K562 (cell line): ENCODE results near the gene IGSF21. TPM values are rescaled to one million over a fixed set of nuclear protein-coding genes. Genes with fewer than 3 reads are reported as not detected.

Source experiments
- ATAC-seq: fragments of 200-7000 bp; cut with Tn5 transposase; 3 replicates; pipeline ENCODE4 v1.9.1; 2020; ENCODE audit warnings: moderate library complexity
- BruUV-seq: library from RNA; stranded (reverse); fragments of 400-500 nt; replicated peaks from 2 replicates; lab custom pipeline; 2021; lab: Mats Ljungman, UMichigan
- CTCF ChIA-PET: fragments of 300-600 bp; formaldehyde crosslinking; extraction: SDS; loops from one replicate; lab custom pipeline; 2021; ENCODE audit warnings: low intra/inter-chr PET ratio; lab: Yijun Ruan, JAX
- POLR2A ChIA-PET: fragments of 300-600, 350-650 bp; sonication (Branson Sonifier 250); formaldehyde crosslinking; extraction: SDS; loops from one replicate; lab custom pipeline; 2021; ENCODE audit warnings: antibody characterized with exemption, inconsistent platforms; lab: Yijun Ruan, JAX
- DNase-seq, 4 experiments: peaks; one replicate each; pipeline versions ENCODE4 v3.0.0 to v3.0.0-alpha.2; 2011 to 2018; ENCODE audit warnings: low spot score in 3 of 4, mixed read lengths in 3 of 4; ENCODE audit errors: extremely low read depth in 1 of 4
- FAIRE-seq: peaks from 2 replicates; lab custom pipeline; 2011; peaks lifted over from hg19 to GRCh38; lab: Jason Lieb, UNC
- H2AFZ ChIP-seq: 2 replicates; pipeline ENCODE4 v1.6.0; 2011; ENCODE audit warnings: low read depth, low read length, control low read depth, inconsistent platforms
- H3K27ac ChIP-seq: fragments of 200-600 bp; 3 replicates; pipeline ENCODE4 v1.8.0; 2011; ENCODE audit warnings: low read depth, mild to moderate bottlenecking, control low read depth, inconsistent platforms, low read length, moderate library complexity, mixed read lengths; ENCODE audit errors: extremely low read depth
- H3K27me3 ChIP-seq, 2 experiments: fragments of 300-600 bp in 1 of 2; 2 replicates in 1 of 2; 3 replicates in 1 of 2; pipeline versions ENCODE4 v1.6.0 to v1.8.0; 2011; ENCODE audit warnings: inconsistent platforms in 2 of 2, low read length in 2 of 2, mild to moderate bottlenecking in 1 of 2, mixed read lengths in 1 of 2, moderate library complexity in 1 of 2; ENCODE audit not compliant: control insufficient read depth in 2 of 2, insufficient read depth in 2 of 2
- H3K36me3 ChIP-seq: fragments of 300-600 bp; 3 replicates; pipeline ENCODE4 v1.8.0; 2011; ENCODE audit warnings: mild to moderate bottlenecking, low read length, inconsistent platforms; ENCODE audit not compliant: control insufficient read depth, insufficient read depth
- H3K4me1 ChIP-seq, 2 experiments: fragments of 200-600 bp in 1 of 2; replicated peaks in 1 of 2; 2 replicates in 1 of 2; 3 replicates in 1 of 2; pipeline versions ENCODE4 v1.5.1 to v1.8.0; 2011; ENCODE audit warnings: inconsistent platforms in 2 of 2, low read length in 2 of 2, mild to moderate bottlenecking in 1 of 2, mixed read lengths in 1 of 2, moderate library complexity in 1 of 2; ENCODE audit not compliant: control insufficient read depth in 2 of 2, insufficient read depth in 2 of 2
- H3K4me2 ChIP-seq: 2 replicates; pipeline ENCODE4 v1.6.1; 2011; ENCODE audit warnings: low read length, control low read depth, inconsistent platforms, mixed read lengths; ENCODE audit not compliant: insufficient read depth
- H3K4me3 ChIP-seq: fragments of 200-600 bp; sonication (generic), shearing (Covaris generic); 2 replicates; pipeline ENCODE4 v1.5.1; 2016; ENCODE audit warnings: control low read depth, inconsistent platforms
- H3K79me2 ChIP-seq: fragments of 200-600 bp; 3 replicates; pipeline ENCODE4 v1.8.0; 2011; ENCODE audit warnings: low read length, inconsistent platforms; ENCODE audit not compliant: control insufficient read depth, insufficient read depth
- H3K9ac ChIP-seq, 2 experiments: 2 replicates each; pipeline versions ENCODE4 v1.6.0 to v1.6.1; 2011; ENCODE audit warnings: low read depth in 2 of 2, low read length in 2 of 2, control low read depth in 1 of 2, inconsistent platforms in 1 of 2, mild to moderate bottlenecking in 1 of 2, mixed read lengths in 1 of 2; ENCODE audit not compliant: insufficient read depth in 1 of 2
- H3K9me1 ChIP-seq: one replicate; pipeline ENCODE4 v1.6.0; 2011; ENCODE audit warnings: inconsistent platforms, mild to moderate bottlenecking, low read length, moderate library complexity; ENCODE audit not compliant: control insufficient read depth, insufficient read depth
- H3K9me3 ChIP-seq: replicated peaks from 2 replicates; pipeline ENCODE4 v1.5.1; 2011; ENCODE audit warnings: low read depth, low read length, inconsistent platforms; ENCODE audit not compliant: control insufficient read depth, insufficient read depth
- H4K20me1 ChIP-seq: replicated peaks from 2 replicates; pipeline ENCODE4 v1.6.1; 2011; ENCODE audit warnings: low read length, inconsistent platforms, mixed read lengths; ENCODE audit not compliant: control insufficient read depth, insufficient read depth
- ADNP ChIP-seq: fragments of 200-800 bp; sonication (Bioruptor generic); IDR thresholded peaks from 2 replicates; pipeline ENCODE4 v1.6.1; 2016; ENCODE audit warnings: missing genetic modification characterization, missing compliant biosample characterization
- BCOR ChIP-seq: fragments of 450-650 bp; IDR thresholded peaks from 2 replicates; pipeline ENCODE4 v1.6.1; 2016
- FOXJ3 ChIP-seq: sonication (generic); formaldehyde crosslinking; IDR thresholded peaks from 2 replicates; pipeline ENCODE4 v1.4.0; 2020; ENCODE audit warnings: mild to moderate bottlenecking, missing genetic modification reagents
- HDGF ChIP-seq: fragments of 450-650 bp; IDR thresholded peaks from 2 replicates; pipeline ENCODE4 v1.6.1; 2016
- HLTF ChIP-seq: fragments of 450-650 bp; IDR thresholded peaks from 2 replicates; pipeline ENCODE4 v1.6.1; 2016
- HNRNPK ChIP-seq: fragments of 200-400 bp; formaldehyde crosslinking; IDR thresholded peaks from one replicate; pipeline ENCODE4 v1.6.1; 2018; ENCODE audit warnings: mild to moderate bottlenecking, low read depth, low read length; ENCODE audit not compliant: poor library complexity, severe bottlenecking
- ILK ChIP-seq: fragments of 450-650 bp; IDR thresholded peaks from 2 replicates; pipeline ENCODE4 v1.6.1; 2016; ENCODE audit warnings: missing genetic modification characterization, low read depth, mild to moderate bottlenecking, missing compliant biosample characterization, moderate library complexity, borderline replicate concordance
- IRF2 ChIP-seq: sonication (generic); formaldehyde crosslinking; IDR thresholded peaks from 2 replicates; pipeline ENCODE4 v1.8.1; 2022; ENCODE audit warnings: mild to moderate bottlenecking, missing genetic modification reagents
- JUNB ChIP-seq: fragments of 450-650 bp; formaldehyde crosslinking; conservative IDR thresholded peaks from 2 replicates; pipeline ENCODE4 v1.4.0; 2020; ENCODE audit warnings: mild to moderate bottlenecking
- KDM1A ChIP-seq, 2 experiments: fragments of 450-650 bp; IDR thresholded peaks; 2 replicates each; pipeline ENCODE4 v1.6.1; 2016; ENCODE audit warnings: mild to moderate bottlenecking in 2 of 2
- KDM4B ChIP-seq, 2 experiments: fragments of 450-650 bp in 1 of 2; sonication (generic) in 1 of 2; IDR thresholded peaks; 2 replicates each; pipeline ENCODE4 v1.6.1; 2016 to 2017; ENCODE audit warnings: borderline replicate concordance in 2 of 2, antibody characterized with exemption in 1 of 2, low read depth in 1 of 2, mild to moderate bottlenecking in 1 of 2
- NCOR1 ChIP-seq: fragments of 450-650 bp; IDR thresholded peaks from 2 replicates; pipeline ENCODE4 v1.6.1; 2016; ENCODE audit warnings: mild to moderate bottlenecking, moderate library complexity
- NFRKB ChIP-seq: fragments of 450-650 bp; IDR thresholded peaks from 2 replicates; pipeline ENCODE4 v1.6.1; 2016; ENCODE audit warnings: low read depth
- NR3C1 ChIP-seq: sonication (generic); formaldehyde crosslinking; IDR thresholded peaks from 2 replicates; pipeline ENCODE4 v1.8.1; 2022; ENCODE audit warnings: missing genetic modification reagents
- RBFOX2 ChIP-seq: fragments of 200-400 bp; formaldehyde crosslinking; IDR thresholded peaks from 2 replicates; pipeline ENCODE4 v1.6.1; 2017; ENCODE audit warnings: low read depth, mild to moderate bottlenecking, low read length, moderate library complexity
- RBM25 ChIP-seq: fragments of 200-400 bp; formaldehyde crosslinking; IDR thresholded peaks from 2 replicates; pipeline ENCODE4 v1.6.1; 2018; ENCODE audit warnings: low read length, low read depth, moderate library complexity; ENCODE audit not compliant: severe bottlenecking
- SAP30 ChIP-seq: fragments of 200-600 bp; sonication (generic); IDR thresholded peaks from 2 replicates; pipeline ENCODE4 v1.6.1; 2012; ENCODE audit warnings: borderline replicate concordance, low read depth, mild to moderate bottlenecking, moderate library complexity, low read length, control low read depth, inconsistent platforms; ENCODE audit not compliant: insufficient read depth, poor library complexity, severe bottlenecking
- XRCC5 ChIP-seq: fragments of 200-400 bp; formaldehyde crosslinking; IDR thresholded peaks from 2 replicates; pipeline ENCODE4 v1.6.1; 2017; ENCODE audit warnings: low read depth, mild to moderate bottlenecking, low read length
- ZNF121 ChIP-seq: sonication (generic); formaldehyde crosslinking; conservative IDR thresholded peaks from 2 replicates; pipeline ENCODE4 v1.8.0; 2022; ENCODE audit warnings: missing genetic modification reagents
- ZNF3 ChIP-seq: fragments of 250-450 bp; sonication (Bioruptor Pico); IDR thresholded peaks from 2 replicates; pipeline ENCODE4 v1.5.0; 2021; ENCODE audit warnings: mild to moderate bottlenecking, moderate library complexity
- WGBS: fragments of 100-300 bp; shearing (Covaris generic); methylation state at CpG from one replicate; pipeline ENCODE4 v1.1.6; 2016; ENCODE audit warnings: low coverage, mixed read lengths; ENCODE audit not compliant: insufficient coverage; ENCODE audit errors: missing lambda C conversion rate; 5-methylcytosine and 5-hydroxymethylcytosine counted together
- in situ Hi-C: fragments of 300-500 bp; cut with MboI; formaldehyde crosslinking; loops from 4 replicates; pipeline ENCODE4 v1.15.0; 2018; ENCODE audit warnings: inconsistent platforms, mixed read lengths
- intact Hi-C: fragments of 100-400 bp; cut with micrococcal nuclease; formaldehyde crosslinking; loops from 2 replicates; pipeline ENCODE4 v1.14.2; 2022
- polyA plus RNA-seq, 8 experiments: library from polyadenylated mRNA; depleted of rRNA in 4 of 8; stranded (reverse) in 5 of 8; unstranded in 3 of 8; fragments of >200 nt; fragmentation: Nextera tagmentation in 2 of 8; fragmentation: Illumina TruSeq in 1 of 8; extraction: Ambion mirVana in 2 of 8; extraction: Trizol in 1 of 8; gene quantifications; 2 replicates each; pipeline versions ENCODE4 v1.2.1 to v1.2.3, GENCODE V29; 2011 to 2014; ENCODE audit warnings: inconsistent platforms in 1 of 8, missing spikeins in 1 of 8
- total RNA-seq, 7 experiments: library from RNA; depleted of rRNA in 6 of 7; stranded (reverse); fragments of >200 nt in 6 of 7; fragmentation: Illumina TruSeq in 2 of 7; extraction: Trizol in 2 of 7; gene quantifications; 2 replicates each; pipeline versions ENCODE4 v1.2.1 to v1.2.3, GENCODE V29; 2011 to 2021; ENCODE audit warnings: low replicate concordance in 1 of 7
- TF ChIP-seq, protein P1 (sequence below): fragments of 450-650 bp; IDR thresholded peaks from 2 replicates; pipeline ENCODE4 v1.6.1; 2016; ENCODE audit warnings: antibody characterized with exemption
- TF ChIP-seq, protein P2 (sequence below): IDR thresholded peaks from 2 replicates; pipeline ENCODE4 v1.6.1; 2011; ENCODE audit warnings: borderline replicate concordance, low read depth, mild to moderate bottlenecking, moderate library complexity, low read length; ENCODE audit not compliant: insufficient read depth, poor library complexity, severe bottlenecking

IGSF21 gene
- total and polyA plus RNA-seq, 9 of the 15 experiments (the other 6 are each of a cell fraction or from before 2014, with no cell fraction given): not detected

DNA sequence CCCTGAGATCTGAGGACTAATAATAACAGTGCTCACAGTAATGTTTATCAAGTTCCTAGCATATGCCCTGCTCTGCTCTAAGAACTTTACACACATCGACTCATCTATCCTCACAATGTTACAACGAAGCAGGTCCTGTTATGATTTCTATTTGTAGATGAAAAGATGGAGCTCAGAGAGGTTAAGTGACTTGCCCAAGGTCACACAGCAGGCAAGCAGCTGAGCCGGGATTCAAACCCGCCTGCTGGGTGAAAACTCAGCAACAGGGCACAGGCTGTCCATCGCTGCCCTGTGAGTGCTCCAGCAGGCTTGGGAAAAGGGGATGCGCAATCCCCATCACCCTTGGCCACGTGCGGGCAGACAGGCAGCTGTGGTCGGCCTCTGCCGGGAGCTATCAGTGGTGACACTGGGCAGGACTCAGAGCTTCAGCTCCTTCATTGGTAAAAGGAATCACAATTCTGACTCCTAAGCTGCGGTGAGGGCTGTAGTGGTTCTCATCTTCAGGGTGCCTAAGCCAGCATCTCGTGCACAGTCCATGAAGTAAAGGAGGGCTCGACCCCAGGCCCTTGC is 199.8 kb downstream of the IGSF21 start:
- Histone ChIP-seq H3K36me3 (no peaks in the 10 kb centered on the region), H3K9ac (no peak overlapping the region), H2AFZ (no peak overlapping the region), H4K20me1 (0 out of 2 replicates have a peak, but pooled peaks cover 13% of the 10 kb centered on the region), H3K27ac (no peak overlapping the region), H3K4me3 (no peak overlapping the region), H3K4me2 (no peak overlapping the region), H3K4me1 (no peaks in the 10 kb centered on the region), H3K79me2 (no peaks in the 10 kb centered on the region), H3K27me3 (peaks cover 0 to 16% of the 10 kb centered on the region in 2 experiments; a peak in 2 of 5 replicates), H3K9me3 (no peaks in the 10 kb centered on the region), H3K9me1 (no peaks in the 10 kb centered on the region)
- no peak for ATAC-seq
- FAIRE-seq: no peak
- in situ Hi-C loops: no loop called here
- intact Hi-C loops: no loop called here
- CTCF ChIA-PET: no interaction called here
- no peak for DNase-seq
- POLR2A ChIA-PET: no interaction called here
- no TSS peak for BruUV-seq
- 2% methylated on average over 13 of the region's 13 CpGs for WGBS
- TF ChIP-seq KDM4B (IDR thresholded peaks at IDR 0.05; ENCODE audit: borderline replicate concordance in 2 of 2, low read depth in 1 of 2) (no peak), RBM25 (peak; percentile 76), FOXJ3 (CRISPR knock-in tag) (no peak), HLTF (no peak), NR3C1 (CRISPR knock-in tag) (no peak), HDGF (no peak), JUNB (CRISPR knock-in tag) (no peak), SAP30 (no peak), XRCC5 (no peak), HNRNPK (no peak), NFRKB (no peak), NCOR1 (no peak), ZNF3 (CRISPR knock-in tag) (no peak), IRF2 (no peak), KDM1A (IDR thresholded peaks at IDR 0.05) (peak; percentile 28 to 35; a peak in 1 of 4 replicates), ADNP (tag) (0 out of 2 replicates have a peak, but pooled peaks have one; percentile 37), RBFOX2 (no peak), ZNF121 (CRISPR knock-in tag) (no peak), ILK (tag) (no peak), BCOR (peak; percentile 59; the same call in 1 of the 2 replicates)
- TF ChIP-seq, protein P1, sequence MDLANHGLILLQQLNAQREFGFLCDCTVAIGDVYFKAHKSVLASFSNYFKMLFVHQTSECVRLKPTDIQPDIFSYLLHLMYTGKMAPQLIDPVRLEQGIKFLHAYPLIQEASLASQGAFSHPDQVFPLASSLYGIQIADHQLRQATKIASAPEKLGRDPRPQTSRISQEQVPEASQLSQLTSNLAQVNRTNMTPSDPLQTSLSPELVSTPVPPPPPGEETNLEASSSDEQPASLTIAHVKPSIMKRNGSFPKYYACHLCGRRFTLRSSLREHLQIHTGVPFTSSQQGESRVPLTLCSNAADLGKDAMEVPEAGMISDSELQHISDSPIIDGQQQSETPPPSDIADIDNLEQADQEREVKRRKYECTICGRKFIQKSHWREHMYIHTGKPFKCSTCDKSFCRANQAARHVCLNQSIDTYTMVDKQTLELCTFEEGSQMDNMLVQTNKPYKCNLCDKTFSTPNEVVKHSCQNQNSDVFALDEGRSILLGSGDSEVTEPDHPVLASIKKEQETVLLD: no peak
- TF ChIP-seq, protein P2, sequence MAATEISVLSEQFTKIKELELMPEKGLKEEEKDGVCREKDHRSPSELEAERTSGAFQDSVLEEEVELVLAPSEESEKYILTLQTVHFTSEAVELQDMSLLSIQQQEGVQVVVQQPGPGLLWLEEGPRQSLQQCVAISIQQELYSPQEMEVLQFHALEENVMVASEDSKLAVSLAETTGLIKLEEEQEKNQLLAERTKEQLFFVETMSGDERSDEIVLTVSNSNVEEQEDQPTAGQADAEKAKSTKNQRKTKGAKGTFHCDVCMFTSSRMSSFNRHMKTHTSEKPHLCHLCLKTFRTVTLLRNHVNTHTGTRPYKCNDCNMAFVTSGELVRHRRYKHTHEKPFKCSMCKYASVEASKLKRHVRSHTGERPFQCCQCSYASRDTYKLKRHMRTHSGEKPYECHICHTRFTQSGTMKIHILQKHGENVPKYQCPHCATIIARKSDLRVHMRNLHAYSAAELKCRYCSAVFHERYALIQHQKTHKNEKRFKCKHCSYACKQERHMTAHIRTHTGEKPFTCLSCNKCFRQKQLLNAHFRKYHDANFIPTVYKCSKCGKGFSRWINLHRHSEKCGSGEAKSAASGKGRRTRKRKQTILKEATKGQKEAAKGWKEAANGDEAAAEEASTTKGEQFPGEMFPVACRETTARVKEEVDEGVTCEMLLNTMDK: no peak
